ENCODE results near the gene RERE. TPM values are rescaled to one million over a fixed set of nuclear protein-coding genes. Genes with fewer than 3 reads are reported as not detected.

RERE gene
- total and polyA plus RNA-seq, 2 experiments from 2014 or later = 148 to 170 TPM

DNA sequence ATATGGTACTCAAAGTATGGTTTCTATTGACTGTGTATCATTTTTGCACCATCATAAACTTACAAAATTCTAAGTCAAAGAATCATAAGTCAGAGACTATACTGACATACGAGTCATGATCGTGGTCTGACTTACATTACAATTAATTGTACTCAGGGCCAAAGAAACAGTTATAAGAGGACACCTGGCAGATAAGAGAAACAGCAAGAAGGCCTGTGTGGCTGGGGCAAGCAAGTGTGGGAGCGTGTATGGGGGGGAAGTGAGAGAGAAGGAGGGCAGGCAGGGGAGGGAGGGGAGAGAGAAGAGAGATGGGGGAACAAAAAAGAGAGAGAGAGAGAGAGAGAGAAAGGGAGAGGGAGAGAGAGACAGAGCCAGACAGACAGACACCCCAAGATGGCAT, 70.9 kb downstream of the RERE start:
- TF ChIP-seq, protein P1, sequence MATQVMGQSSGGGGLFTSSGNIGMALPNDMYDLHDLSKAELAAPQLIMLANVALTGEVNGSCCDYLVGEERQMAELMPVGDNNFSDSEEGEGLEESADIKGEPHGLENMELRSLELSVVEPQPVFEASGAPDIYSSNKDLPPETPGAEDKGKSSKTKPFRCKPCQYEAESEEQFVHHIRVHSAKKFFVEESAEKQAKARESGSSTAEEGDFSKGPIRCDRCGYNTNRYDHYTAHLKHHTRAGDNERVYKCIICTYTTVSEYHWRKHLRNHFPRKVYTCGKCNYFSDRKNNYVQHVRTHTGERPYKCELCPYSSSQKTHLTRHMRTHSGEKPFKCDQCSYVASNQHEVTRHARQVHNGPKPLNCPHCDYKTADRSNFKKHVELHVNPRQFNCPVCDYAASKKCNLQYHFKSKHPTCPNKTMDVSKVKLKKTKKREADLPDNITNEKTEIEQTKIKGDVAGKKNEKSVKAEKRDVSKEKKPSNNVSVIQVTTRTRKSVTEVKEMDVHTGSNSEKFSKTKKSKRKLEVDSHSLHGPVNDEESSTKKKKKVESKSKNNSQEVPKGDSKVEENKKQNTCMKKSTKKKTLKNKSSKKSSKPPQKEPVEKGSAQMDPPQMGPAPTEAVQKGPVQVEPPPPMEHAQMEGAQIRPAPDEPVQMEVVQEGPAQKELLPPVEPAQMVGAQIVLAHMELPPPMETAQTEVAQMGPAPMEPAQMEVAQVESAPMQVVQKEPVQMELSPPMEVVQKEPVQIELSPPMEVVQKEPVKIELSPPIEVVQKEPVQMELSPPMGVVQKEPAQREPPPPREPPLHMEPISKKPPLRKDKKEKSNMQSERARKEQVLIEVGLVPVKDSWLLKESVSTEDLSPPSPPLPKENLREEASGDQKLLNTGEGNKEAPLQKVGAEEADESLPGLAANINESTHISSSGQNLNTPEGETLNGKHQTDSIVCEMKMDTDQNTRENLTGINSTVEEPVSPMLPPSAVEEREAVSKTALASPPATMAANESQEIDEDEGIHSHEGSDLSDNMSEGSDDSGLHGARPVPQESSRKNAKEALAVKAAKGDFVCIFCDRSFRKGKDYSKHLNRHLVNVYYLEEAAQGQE (IDR thresholded peaks at IDR 0.05; ENCODE audit: unreplicated experiment) = no peak
- TF ChIP-seq CTCF (conservative IDR thresholded peaks at IDR 0.05; ENCODE audit: low read depth in 2 of 2) (no peak), ZNF114 (CRISPR knock-in tag; IDR thresholded peaks at IDR 0.05) (no peak), CREB1 (CRISPR knock-in tag; IDR thresholded peaks at IDR 0.05; ENCODE audit: low read depth) (no peak), JUNB (IDR thresholded peaks at IDR 0.05; ENCODE audit: unreplicated experiment) (no peak), EZH2phosphoT487 (IDR thresholded peaks at IDR 0.05; ENCODE audit: unreplicated experiment) (no peak), EZH2 (IDR thresholded peaks at IDR 0.05; ENCODE audit: low read depth, unreplicated experiment) (no peak), STAT1 (IDR thresholded peaks at IDR 0.05; ENCODE audit: unreplicated experiment) (no peak), NANOG (IDR thresholded peaks at IDR 0.05; ENCODE audit: borderline replicate concordance) (no peak)
- TF ChIP-seq, protein P2, sequence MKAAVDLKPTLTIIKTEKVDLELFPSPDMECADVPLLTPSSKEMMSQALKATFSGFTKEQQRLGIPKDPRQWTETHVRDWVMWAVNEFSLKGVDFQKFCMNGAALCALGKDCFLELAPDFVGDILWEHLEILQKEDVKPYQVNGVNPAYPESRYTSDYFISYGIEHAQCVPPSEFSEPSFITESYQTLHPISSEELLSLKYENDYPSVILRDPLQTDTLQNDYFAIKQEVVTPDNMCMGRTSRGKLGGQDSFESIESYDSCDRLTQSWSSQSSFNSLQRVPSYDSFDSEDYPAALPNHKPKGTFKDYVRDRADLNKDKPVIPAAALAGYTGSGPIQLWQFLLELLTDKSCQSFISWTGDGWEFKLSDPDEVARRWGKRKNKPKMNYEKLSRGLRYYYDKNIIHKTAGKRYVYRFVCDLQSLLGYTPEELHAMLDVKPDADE (IDR thresholded peaks at IDR 0.05) = no peak
- TF ChIP-seq, protein P3, sequence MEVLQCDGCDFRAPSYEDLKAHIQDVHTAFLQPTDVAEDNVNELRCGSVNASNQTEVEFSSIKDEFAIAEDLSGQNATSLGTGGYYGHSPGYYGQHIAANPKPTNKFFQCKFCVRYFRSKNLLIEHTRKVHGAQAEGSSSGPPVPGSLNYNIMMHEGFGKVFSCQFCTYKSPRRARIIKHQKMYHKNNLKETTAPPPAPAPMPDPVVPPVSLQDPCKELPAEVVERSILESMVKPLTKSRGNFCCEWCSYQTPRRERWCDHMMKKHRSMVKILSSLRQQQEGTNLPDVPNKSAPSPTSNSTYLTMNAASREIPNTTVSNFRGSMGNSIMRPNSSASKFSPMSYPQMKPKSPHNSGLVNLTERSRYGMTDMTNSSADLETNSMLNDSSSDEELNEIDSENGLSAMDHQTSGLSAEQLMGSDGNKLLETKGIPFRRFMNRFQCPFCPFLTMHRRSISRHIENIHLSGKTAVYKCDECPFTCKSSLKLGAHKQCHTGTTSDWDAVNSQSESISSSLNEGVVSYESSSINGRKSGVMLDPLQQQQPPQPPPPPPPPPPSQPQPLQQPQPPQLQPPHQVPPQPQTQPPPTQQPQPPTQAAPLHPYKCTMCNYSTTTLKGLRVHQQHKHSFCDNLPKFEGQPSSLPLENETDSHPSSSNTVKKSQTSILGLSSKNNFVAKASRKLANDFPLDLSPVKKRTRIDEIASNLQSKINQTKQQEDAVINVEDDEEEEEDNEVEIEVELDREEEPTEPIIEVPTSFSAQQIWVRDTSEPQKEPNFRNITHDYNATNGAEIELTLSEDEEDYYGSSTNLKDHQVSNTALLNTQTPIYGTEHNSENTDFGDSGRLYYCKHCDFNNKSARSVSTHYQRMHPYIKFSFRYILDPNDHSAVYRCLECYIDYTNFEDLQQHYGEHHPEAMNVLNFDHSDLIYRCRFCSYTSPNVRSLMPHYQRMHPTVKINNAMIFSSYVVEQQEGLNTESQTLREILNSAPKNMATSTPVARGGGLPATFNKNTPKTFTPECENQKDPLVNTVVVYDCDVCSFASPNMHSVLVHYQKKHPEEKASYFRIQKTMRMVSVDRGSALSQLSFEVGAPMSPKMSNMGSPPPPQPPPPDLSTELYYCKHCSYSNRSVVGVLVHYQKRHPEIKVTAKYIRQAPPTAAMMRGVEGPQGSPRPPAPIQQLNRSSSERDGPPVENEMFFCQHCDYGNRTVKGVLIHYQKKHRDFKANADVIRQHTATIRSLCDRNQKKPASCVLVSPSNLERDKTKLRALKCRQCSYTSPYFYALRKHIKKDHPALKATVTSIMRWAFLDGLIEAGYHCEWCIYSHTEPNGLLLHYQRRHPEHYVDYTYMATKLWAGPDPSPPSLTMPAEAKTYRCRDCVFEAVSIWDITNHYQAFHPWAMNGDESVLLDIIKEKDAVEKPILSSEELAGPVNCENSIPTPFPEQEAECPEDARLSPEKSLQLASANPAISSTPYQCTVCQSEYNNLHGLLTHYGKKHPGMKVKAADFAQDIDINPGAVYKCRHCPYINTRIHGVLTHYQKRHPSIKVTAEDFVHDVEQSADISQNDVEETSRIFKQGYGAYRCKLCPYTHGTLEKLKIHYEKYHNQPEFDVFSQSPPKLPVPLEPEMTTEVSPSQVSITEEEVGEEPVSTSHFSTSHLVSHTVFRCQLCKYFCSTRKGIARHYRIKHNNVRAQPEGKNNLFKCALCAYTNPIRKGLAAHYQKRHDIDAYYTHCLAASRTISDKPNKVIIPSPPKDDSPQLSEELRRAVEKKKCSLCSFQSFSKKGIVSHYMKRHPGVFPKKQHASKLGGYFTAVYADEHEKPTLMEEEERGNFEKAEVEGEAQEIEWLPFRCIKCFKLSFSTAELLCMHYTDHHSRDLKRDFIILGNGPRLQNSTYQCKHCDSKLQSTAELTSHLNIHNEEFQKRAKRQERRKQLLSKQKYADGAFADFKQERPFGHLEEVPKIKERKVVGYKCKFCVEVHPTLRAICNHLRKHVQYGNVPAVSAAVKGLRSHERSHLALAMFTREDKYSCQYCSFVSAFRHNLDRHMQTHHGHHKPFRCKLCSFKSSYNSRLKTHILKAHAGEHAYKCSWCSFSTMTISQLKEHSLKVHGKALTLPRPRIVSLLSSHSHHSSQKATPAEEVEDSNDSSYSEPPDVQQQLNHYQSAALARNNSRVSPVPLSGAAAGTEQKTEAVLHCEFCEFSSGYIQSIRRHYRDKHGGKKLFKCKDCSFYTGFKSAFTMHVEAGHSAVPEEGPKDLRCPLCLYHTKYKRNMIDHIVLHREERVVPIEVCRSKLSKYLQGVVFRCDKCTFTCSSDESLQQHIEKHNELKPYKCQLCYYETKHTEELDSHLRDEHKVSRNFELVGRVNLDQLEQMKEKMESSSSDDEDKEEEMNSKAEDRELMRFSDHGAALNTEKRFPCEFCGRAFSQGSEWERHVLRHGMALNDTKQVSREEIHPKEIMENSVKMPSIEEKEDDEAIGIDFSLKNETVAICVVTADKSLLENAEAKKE (CRISPR knock-in tag; IDR thresholded peaks at IDR 0.05) = no peak
- peaks cover 24% of the 10 kb centered on the region for H4K20me1 ChIP-seq (replicated peaks; ENCODE audit: insufficient read depth)

More for the DNA sequence above, 70.9 kb downstream of the RERE start:
- Histone ChIP-seq H3K9me2 (ENCODE audit: insufficient read depth) (no peaks in the 10 kb centered on the region), H2AFZ (no peak overlapping the region), H3K79me2 (replicated peaks; ENCODE audit: insufficient read depth) (peaks cover 78% of the 10 kb centered on the region), H3K27me3 (ENCODE audit: insufficient read depth) (no peaks in the 10 kb centered on the region), H3K4me2 (no peak overlapping the region), H3K36me3 (ENCODE audit: insufficient read depth) (no peaks in the 10 kb centered on the region), H3K4me1 (ENCODE audit: insufficient read depth) (no peaks in the 10 kb centered on the region), H3F3A (replicated peaks; ENCODE audit: low read depth) (no peaks in the 10 kb centered on the region), H3K27ac (ENCODE audit: low read depth) (no peak overlapping the region), H3K4me3 (no peak overlapping the region)
- Mint-ChIP-seq H3K9me3 (no peaks in the 10 kb centered on the region), H3K4me1 (peaks cover 4% of the 10 kb centered on the region; the same call in 2 of the 3 replicates), H3K27me3 (ENCODE audit: insufficient read depth, low read depth, poor library complexity) (no peaks in the 10 kb centered on the region), H3K36me3 (ENCODE audit: low read depth) (peaks cover under 1% of the 10 kb centered on the region; the same call in 2 of the 3 replicates), H3K4me3 (no peak overlapping the region), H3K27ac (no peak overlapping the region)
- no peak for DNase-seq (ENCODE audit: low spot score)
- ATAC-seq = no peak
